Stimulated activated CD8-positive, alpha-beta memory T cell treated with anti-CD3 and anti-CD28 coated beads, Interleukin-4, amount 100 ng/mL, for 1 hour (primary cell): ENCODE data around the gene IL23A.
"Not testable (repeated sequence)": the region's sequence is repeated elsewhere in the genome, so short reads cannot be mapped to it uniquely, and the experiment has no call there.

Source experiments
- DNase-seq, 2 donors: peaks; one replicate each; pipeline ENCODE4 v3.0.0-alpha.2; 2020; ENCODE audit warnings: low read depth in 2 of 2, low spot score in 1 of 2

Gene IL23A

GRCh38 chr12:56326126-56326525 is 12.6 kb upstream of the IL23A start:
- DNase-seq = no peak

GRCh38 chr12:56326533-56326932 is 12.2 kb upstream of the IL23A start:
- no peak for DNase-seq

- no peak for DNase-seq
These were observed 7.7 kb upstream of the IL23A start for GRCh38 chr12:56330936-56331490.

GRCh38 chr12:56332512-56333196 is 6.0 kb upstream of the IL23A start:
- no peak for DNase-seq

GRCh38 chr12:56333197-56333678 is 5.4 kb upstream of the IL23A start:
- DNase-seq = no peak

GRCh38 chr12:56333679-56334489 is 4.8 kb upstream of the IL23A start, which contains the start of gene PAN2:
Gene PAN2 (minus strand): TSS chr12:56334000. CDS start chr12:56333094, 906 bp downstream.
- peak; percentile 66 to 89 for DNase-seq

- no peak for DNase-seq
These were observed 4.2 kb upstream of the IL23A start for GRCh38 chr12:56334490-56334793.

- DNase-seq = not testable (repeated sequence)
These were observed 3.2 kb upstream of the IL23A start for GRCh38 chr12:56335527-56335926.

GRCh38 chr12:56336361-56337167 is 2.1 kb upstream of the IL23A start:
- no peak for DNase-seq

- DNase-seq = no peak
These were observed 882 bp upstream of the IL23A start for GRCh38 chr12:56337753-56338251.

- DNase-seq = no peak
These were observed 406 bp downstream of the IL23A start for GRCh38 chr12:56339158-56339422.

- DNase-seq = no peak
These were observed 2.9 kb downstream of the IL23A start for GRCh38 chr12:56341616-56342015.

- not testable (repeated sequence) for DNase-seq
These were observed 3.6 kb downstream of the IL23A start for GRCh38 chr12:56342290-56342689.

GRCh38 chr12:56346675-56347074 is 8.0 kb downstream of the IL23A start:
- DNase-seq = no peak

GRCh38 chr12:56347255-56347654 is 8.6 kb downstream of the IL23A start:
- not testable (repeated sequence) for DNase-seq

GRCh38 chr12:56348776-56349175 is 10.1 kb downstream of the IL23A start:
- DNase-seq = no peak

- no peak for DNase-seq
These were observed 12.0 kb downstream of the IL23A start for GRCh38 chr12:56350662-56351061.

- DNase-seq = no peak
These were observed 12.6 kb downstream of the IL23A start for GRCh38 chr12:56351325-56351724.

- DNase-seq = no peak
These were observed 20.3 kb downstream of the IL23A start for GRCh38 chr12:56358836-56359532.

- peak; percentile 96 to 98 for DNase-seq
These were observed 21.4 kb downstream of the IL23A start, which contains the start of gene STAT2 for GRCh38 chr12:56359851-56360767. Gene STAT2 (minus strand): TSS chr12:56360107. CDS start chr12:56356571, 3,536 bp downstream.
